Left colon (tissue), 2 donors: Measurements from ENCODE around the gene LRRC4C. TPM values are rescaled to one million over a fixed set of nuclear protein-coding genes. Genes with fewer than 3 reads are reported as not detected.

Experiments used
- ATAC-seq: fragments of 200-7000 bp; cut with Tn5 transposase; one replicate; pipeline ENCODE4 v1.9.1; 2020; ENCODE audit warnings: mild to moderate bottlenecking, moderate library complexity
- DNase-seq, 2 donors: peaks; one replicate each; pipeline ENCODE4 v3.0.0-alpha.2; 2020
- intact Hi-C, 2 donors: fragments of 100-400 bp; cut with DNase I in 1 of 2; cut with micrococcal nuclease in 1 of 2; formaldehyde crosslinking; loops; one replicate each; pipeline versions ENCODE4 v1.11.2 to v1.14.0; 2022; cut with DNase I, micrococcal nuclease
- total RNA-seq, 2 donors: library from RNA; stranded (reverse); fragmentation: NEBNext Ultra II Directional; extraction: Animal tissue kit (Norgen Biotek cat#: 25700); gene quantifications; one replicate each; pipeline ENCODE4 v1.2.1, GENCODE V29; 2021
- donor health status: DM: no; HTN: no; CAD: no.
- donor health status: DM: yes; HTN: yes; CAD: no.

The LRRC4C gene
- total RNA-seq, 2 donors from 2014 or later, result 0.31 to 0.42 TPM

DNA sequence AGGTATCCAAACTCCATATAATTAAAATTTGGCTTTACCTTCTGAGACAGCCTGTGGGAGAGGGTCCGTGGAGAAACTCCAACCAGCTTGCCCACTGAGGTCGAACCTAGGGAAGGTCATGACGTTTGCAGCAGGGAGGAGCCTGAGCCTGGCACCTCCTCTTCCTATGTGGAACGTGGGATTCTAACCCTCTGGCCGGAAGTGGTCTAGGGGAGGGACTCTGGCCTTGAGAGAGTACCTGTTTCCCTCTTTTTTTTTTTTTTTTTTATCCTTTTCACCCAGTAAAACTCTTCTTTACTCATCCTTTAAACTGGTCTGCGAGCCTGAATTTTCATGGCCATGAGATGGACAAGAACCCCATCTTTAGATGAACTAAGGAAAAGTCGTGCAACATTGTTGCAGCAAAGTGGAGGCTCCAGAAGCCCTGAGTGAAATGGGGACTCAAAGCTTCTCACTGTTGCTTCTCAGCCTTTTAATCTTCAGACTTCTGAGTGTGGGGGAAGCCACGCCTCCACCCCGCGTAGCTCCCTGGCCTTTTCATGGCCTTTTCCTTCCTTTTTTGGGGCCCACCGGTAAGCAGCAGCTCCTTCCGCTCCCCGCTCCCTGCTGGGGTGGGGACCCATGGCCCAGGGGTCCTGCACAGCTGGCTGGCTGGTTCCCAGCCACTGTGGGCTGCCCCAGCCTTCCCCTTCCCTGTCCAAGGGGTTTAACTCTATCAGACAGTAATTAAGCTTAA, 1359.9 kb downstream of the LRRC4C start:
- ATAC-seq (no peak), DNase-seq (no peak)
- intact Hi-C loops, result no loop called here

DNA sequence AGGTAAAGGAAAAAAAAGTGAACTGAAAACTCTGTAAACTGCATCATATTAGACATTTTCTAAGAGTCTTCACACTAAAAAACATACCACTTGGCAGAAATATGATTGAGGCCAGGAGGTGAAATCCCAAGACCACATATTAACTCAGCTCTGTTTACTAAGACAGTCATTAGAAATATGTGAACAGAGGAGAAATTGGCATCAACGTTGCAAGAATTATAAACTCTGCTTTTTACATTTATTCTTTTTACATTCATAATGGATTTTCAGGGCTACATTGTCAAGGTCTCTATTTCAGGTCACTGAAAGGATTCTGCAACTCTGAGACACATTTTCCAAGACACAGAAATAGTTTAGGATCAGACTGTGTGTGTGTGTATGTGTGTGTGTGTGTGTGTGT, 1364.0 kb downstream of the LRRC4C start:
- ATAC-seq, result no peak
- intact Hi-C loops, result no loop called here
- no peak for DNase-seq

DNA sequence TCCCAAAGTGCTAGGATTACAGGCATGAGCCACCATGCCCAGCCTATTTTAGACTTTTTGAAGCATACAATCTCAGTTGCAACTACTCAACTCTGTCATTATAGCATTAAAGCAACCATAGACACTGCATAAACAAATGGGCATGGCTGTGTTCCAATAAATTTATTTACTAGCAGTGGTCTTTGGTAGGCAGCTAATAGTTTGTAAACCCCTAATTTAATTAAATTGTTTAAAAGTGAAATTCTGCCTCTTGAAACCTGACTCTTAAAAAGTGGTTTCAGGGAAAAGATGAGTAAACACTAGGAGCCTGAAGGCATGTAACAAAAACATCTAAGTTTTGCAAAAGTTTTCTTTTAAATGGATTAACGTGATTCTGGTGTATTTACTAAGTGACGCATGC, 1364.5 kb downstream of the LRRC4C start:
- ATAC-seq, result no peak
- no peak for DNase-seq
- intact Hi-C loops, result no loop called here

DNA sequence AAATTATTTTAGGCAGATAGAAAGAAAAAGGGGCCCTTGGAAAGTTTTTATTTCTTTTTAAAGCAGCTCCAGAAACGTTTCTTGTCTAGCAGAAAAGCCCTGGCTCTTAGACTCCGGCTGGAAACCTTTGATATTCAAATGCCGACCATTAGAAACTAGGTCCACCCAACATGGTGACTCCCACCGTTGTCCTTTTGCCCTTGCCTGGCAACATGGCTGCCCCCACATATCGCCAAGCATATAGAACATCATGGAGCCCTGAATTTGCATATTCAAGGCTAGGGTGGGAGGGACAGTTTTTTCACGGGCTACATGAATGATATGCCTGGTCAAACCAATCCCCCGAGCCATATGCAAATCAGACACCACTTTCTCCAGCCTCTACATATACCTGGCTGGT, 1379.0 kb downstream of the LRRC4C start:
- intact Hi-C loops, result no loop called here
- ATAC-seq (no peak), DNase-seq (no peak)
